OCI-LY1 (cell line): ENCODE data around the gene ALDH6A1.

ENCODE experiments used
- H2AFZ ChIP-seq: fragments of 200-600 bp; sonication (generic), shearing (Covaris generic); 2 replicates; pipeline ENCODE4 v1.6.0; 2014; ENCODE audit warnings: antibody characterized with exemption, mild to moderate bottlenecking, low read length
- H3F3A ChIP-seq: fragments of 200-600 bp; sonication (generic), shearing (Covaris generic); 2 replicates; pipeline ENCODE4 v1.6.0; 2014; ENCODE audit warnings: mild to moderate bottlenecking, antibody characterized with exemption, low read length, moderate library complexity; ENCODE audit not compliant: insufficient read depth
- H3K27ac ChIP-seq: fragments of 200-600 bp; sonication (generic); 2 replicates; pipeline ENCODE4 v1.5.1; 2014; ENCODE audit warnings: low read length, mixed run types, mild to moderate bottlenecking, low read depth; ENCODE audit not compliant: poor library complexity, severe bottlenecking
- H3K27me3 ChIP-seq: fragments of 200-600 bp; sonication (generic); 2 replicates; pipeline ENCODE4 v1.6.0; 2014; ENCODE audit warnings: antibody characterized with exemption, mild to moderate bottlenecking, low read length, moderate library complexity; ENCODE audit not compliant: insufficient read depth
- H3K36me3 ChIP-seq: fragments of 200-600 bp; sonication (generic); 2 replicates; pipeline ENCODE4 v1.6.1; 2014; ENCODE audit warnings: mild to moderate bottlenecking, antibody characterized with exemption, low read length, moderate library complexity, mixed read lengths; ENCODE audit not compliant: insufficient read depth
- H3K4me1 ChIP-seq: fragments of 200-600 bp; sonication (generic); 2 replicates; pipeline ENCODE4 v1.5.1; 2014; ENCODE audit warnings: mild to moderate bottlenecking, low read length, moderate library complexity; ENCODE audit not compliant: insufficient read depth, severe bottlenecking
- H3K4me2 ChIP-seq: fragments of 200-600 bp; sonication (generic), shearing (Covaris generic); 2 replicates; pipeline ENCODE4 v1.6.1; 2014; ENCODE audit warnings: low read length
- H3K4me3 ChIP-seq: fragments of 200-600 bp; sonication (generic); 2 replicates; pipeline ENCODE4 v1.5.1; 2014; ENCODE audit warnings: low read length, low read depth, mild to moderate bottlenecking, mixed read lengths; ENCODE audit not compliant: poor library complexity, severe bottlenecking
- H3K79me2 ChIP-seq: fragments of 200-600 bp; shearing (Covaris generic); 2 replicates; pipeline ENCODE4 v1.6.1; 2016; ENCODE audit warnings: mixed run types, low read length, mixed read lengths; ENCODE audit not compliant: insufficient read depth
- H3K9ac ChIP-seq: fragments of 200-600 bp; sonication (generic), shearing (Covaris generic); 2 replicates; pipeline ENCODE4 v1.6.1; 2014; ENCODE audit warnings: mild to moderate bottlenecking, low read length, mixed read lengths
- H3K9me2 ChIP-seq: fragments of 200-600 bp; sonication (generic), shearing (Covaris generic); 2 replicates; pipeline ENCODE4 v1.6.1; 2014; ENCODE audit warnings: low read depth, mild to moderate bottlenecking, low read length, mixed read lengths
- H3K9me3 ChIP-seq: fragments of 200-600 bp; shearing (Covaris generic); 2 replicates; pipeline ENCODE4 v1.6.1; 2014; ENCODE audit warnings: low read length, mixed read lengths
- H4K20me1 ChIP-seq: fragments of 200-600 bp; sonication (generic), shearing (Covaris generic); 2 replicates; pipeline ENCODE4 v1.6.0; 2016; ENCODE audit warnings: mild to moderate bottlenecking, low read length; ENCODE audit not compliant: insufficient read depth
- EZH2 ChIP-seq: fragments of 200-600 bp; sonication (generic), shearing (Covaris generic); IDR thresholded peaks from 2 replicates; pipeline ENCODE4 v1.8.0; 2017; ENCODE audit warnings: borderline replicate concordance, mixed run types, mild to moderate bottlenecking, antibody characterized with exemption, low read length, moderate library complexity, mixed read lengths
- TF ChIP-seq, protein P1 (sequence below): fragments of 200-600 bp; sonication (generic), shearing (Covaris generic); IDR thresholded peaks from 2 replicates; pipeline ENCODE4 v1.5.1; 2017; ENCODE audit warnings: mild to moderate bottlenecking, antibody characterized with exemption, low read length, moderate library complexity, mixed read lengths

ALDH6A1 gene

DNA sequence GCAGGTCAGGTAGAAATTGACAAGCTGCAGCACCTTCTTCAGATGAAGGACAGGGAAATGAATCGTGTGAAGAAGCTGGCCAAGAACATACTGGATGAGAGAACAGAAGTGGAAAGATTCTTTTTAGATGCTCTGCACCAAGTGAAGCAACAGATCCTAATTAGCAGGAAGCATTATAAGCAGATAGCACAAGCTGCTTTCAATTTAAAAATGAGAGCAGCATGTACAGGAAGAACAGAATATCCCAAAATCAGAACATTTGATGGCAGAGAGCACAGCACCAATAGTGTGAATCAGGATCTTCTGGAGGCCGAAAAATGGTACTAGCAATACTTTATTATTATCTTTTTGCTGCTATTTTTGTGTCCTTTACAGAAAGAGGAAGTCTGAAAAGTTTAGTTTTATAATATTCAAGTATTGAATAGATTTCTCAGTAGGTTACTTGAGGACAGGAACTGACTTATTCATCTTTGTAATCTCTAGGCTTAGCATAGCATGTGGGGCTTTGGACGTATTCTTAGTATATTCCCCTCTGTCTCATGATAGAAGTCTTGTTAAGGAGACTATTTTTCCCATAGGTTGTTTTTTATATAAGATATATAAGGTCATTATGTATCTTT, 34.3 kb downstream of the ALDH6A1 start:
- Histone ChIP-seq H3K4me3 (no peak overlapping the region), H4K20me1 (no peaks in the 10 kb centered on the region), H3K27ac (no peak overlapping the region), H3K9me2 (no peaks in the 10 kb centered on the region), H3F3A (no peaks in the 10 kb centered on the region), H3K27me3 (no peaks in the 10 kb centered on the region), H3K79me2 (no peaks in the 10 kb centered on the region), H2AFZ (no peak overlapping the region), H3K9ac (no peak overlapping the region), H3K4me2 (no peak overlapping the region), H3K4me1 (no peaks in the 10 kb centered on the region), H3K36me3 (no peaks in the 10 kb centered on the region), H3K9me3 (no peaks in the 10 kb centered on the region)
- TF ChIP-seq, protein P1, sequence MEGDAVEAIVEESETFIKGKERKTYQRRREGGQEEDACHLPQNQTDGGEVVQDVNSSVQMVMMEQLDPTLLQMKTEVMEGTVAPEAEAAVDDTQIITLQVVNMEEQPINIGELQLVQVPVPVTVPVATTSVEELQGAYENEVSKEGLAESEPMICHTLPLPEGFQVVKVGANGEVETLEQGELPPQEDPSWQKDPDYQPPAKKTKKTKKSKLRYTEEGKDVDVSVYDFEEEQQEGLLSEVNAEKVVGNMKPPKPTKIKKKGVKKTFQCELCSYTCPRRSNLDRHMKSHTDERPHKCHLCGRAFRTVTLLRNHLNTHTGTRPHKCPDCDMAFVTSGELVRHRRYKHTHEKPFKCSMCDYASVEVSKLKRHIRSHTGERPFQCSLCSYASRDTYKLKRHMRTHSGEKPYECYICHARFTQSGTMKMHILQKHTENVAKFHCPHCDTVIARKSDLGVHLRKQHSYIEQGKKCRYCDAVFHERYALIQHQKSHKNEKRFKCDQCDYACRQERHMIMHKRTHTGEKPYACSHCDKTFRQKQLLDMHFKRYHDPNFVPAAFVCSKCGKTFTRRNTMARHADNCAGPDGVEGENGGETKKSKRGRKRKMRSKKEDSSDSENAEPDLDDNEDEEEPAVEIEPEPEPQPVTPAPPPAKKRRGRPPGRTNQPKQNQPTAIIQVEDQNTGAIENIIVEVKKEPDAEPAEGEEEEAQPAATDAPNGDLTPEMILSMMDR = no peak
- no peak for TF ChIP-seq EZH2

DNA sequence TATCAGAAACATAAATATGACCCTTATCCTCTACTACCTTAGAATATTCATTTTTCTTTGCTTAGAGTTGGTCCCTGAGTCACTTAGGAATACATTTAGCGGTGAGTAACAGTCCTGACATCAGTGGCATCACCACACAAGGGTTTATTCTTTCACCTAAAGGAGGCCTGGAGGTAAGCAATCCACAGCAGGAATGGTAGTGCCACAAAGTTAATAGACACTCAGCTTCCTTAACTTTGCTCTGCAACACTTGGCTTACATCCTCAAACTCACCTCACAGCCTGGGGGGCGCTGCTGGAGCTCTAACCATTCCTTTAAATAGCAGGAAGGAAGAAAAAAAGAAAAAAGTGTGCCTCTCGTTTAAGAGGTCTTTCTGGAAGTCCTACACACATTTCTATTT, 36.0 kb downstream of the ALDH6A1 start:
- Histone ChIP-seq H3K27me3 (no peaks in the 10 kb centered on the region), H3F3A (no peaks in the 10 kb centered on the region), H3K4me3 (no peak overlapping the region), H3K79me2 (no peaks in the 10 kb centered on the region), H4K20me1 (no peaks in the 10 kb centered on the region), H3K4me1 (no peaks in the 10 kb centered on the region), H3K4me2 (no peak overlapping the region), H3K9me2 (no peaks in the 10 kb centered on the region), H3K9ac (no peak overlapping the region), H3K9me3 (no peaks in the 10 kb centered on the region), H3K27ac (no peak overlapping the region), H2AFZ (no peak overlapping the region), H3K36me3 (no peaks in the 10 kb centered on the region)
- TF ChIP-seq, protein P1 = no peak; the same call in 1 of the 2 replicates
- TF ChIP-seq EZH2 = no peak

DNA sequence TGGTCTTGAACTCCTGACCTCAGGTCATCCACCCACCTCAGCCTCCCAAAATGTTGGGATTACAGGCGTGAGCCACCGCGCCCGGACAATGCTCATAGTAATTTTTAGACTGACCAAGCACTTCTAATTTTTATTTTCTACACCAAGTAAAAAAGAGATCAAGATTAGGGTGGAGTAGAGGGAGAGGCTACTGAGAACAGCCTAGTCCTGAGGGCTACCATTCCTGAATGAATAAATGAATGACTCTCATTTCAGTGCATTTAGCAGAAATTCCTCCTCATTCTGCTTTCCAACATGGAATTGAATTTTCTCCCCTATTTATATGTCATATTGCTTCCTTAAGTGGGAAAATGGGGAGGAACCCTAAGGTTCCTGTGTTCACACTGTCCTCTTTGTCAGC, 38.7 kb downstream of the ALDH6A1 start:
- no peak overlapping the region for H3K4me3 ChIP-seq
- H3K27ac ChIP-seq = no peak overlapping the region
- no peaks in the 10 kb centered on the region for H3K36me3 ChIP-seq
- no peaks in the 10 kb centered on the region for H3K9me2 ChIP-seq
- no peak overlapping the region for H3K9ac ChIP-seq
- no peak overlapping the region for H3K4me2 ChIP-seq
- H3K27me3 ChIP-seq = no peaks in the 10 kb centered on the region
- no peak for TF ChIP-seq EZH2
- TF ChIP-seq, protein P1 = no peak
- H3K9me3 ChIP-seq = no peaks in the 10 kb centered on the region
- no peaks in the 10 kb centered on the region for H3K79me2 ChIP-seq
- H2AFZ ChIP-seq = no peak overlapping the region
- no peaks in the 10 kb centered on the region for H3F3A ChIP-seq
- no peaks in the 10 kb centered on the region for H4K20me1 ChIP-seq
- H3K4me1 ChIP-seq = no peaks in the 10 kb centered on the region
